Measurements from ENCODE around the gene IDE. TPM values are rescaled to one million over a fixed set of nuclear protein-coding genes. Genes with fewer than 3 reads are reported as not detected.

IDE gene
- total RNA-seq, 1 experiment from 2014 or later: 55.8 TPM

GRCh38 chr10:92411406-92411805 lies 162.5 kb downstream of the IDE start:
- no peaks in the 10 kb centered on the region for H3K79me2 ChIP-seq (ENCODE audit: insufficient read depth, low read length)
- H3K4me1 ChIP-seq (ENCODE audit: control insufficient read depth in 1 of 2, insufficient read depth in 2 of 2, low read length in 2 of 2): peaks cover 0 to 10% of the 10 kb centered on the region in 2 experiments; a peak in 2 of 4 replicates
- H3K9me2 ChIP-seq (ENCODE audit: insufficient read depth): no peaks in the 10 kb centered on the region
- no peaks in the 10 kb centered on the region for H4K20me1 ChIP-seq (ENCODE audit: insufficient read depth)
- H3K4me3 ChIP-seq (replicated peaks in 1 of 2; ENCODE audit: low read depth in 1 of 2, low read length in 2 of 2): no peak overlapping the region
- H3K36me3 ChIP-seq (ENCODE audit: control insufficient read depth in 1 of 2, insufficient read depth in 2 of 2, low read length in 2 of 2): no peaks in the 10 kb centered on the region
- intact Hi-C loops (cut with micrococcal nuclease): no loop called here
- no peak overlapping the region for H3K27ac ChIP-seq (ENCODE audit: low read depth, low read length)
- H3K9ac ChIP-seq (ENCODE audit: low read length): no peak overlapping the region
- H3K27me3 ChIP-seq (ENCODE audit: insufficient read depth, low read length): no peaks in the 10 kb centered on the region
- ChIA-PET CTCF (no interaction called here), RAD21 (ENCODE audit: low non-redundant PET in 1 of 2, low total read pairs in 2 of 2, uncharacterized antibody in 2 of 2, unreplicated experiment in 2 of 2) (no interaction called here), POLR2A (no interaction called here)
- TF ChIP-seq EGR1 (IDR thresholded peaks at IDR 0.05; ENCODE audit: low read depth) (no peak), SIN3A (IDR thresholded peaks at IDR 0.05; ENCODE audit: low read depth) (no peak), JUND (IDR thresholded peaks at IDR 0.05) (no peak)
- H3K4me2 ChIP-seq (ENCODE audit: low read length): no peak overlapping the region
- no TSS peak for BruUV-seq (replicated peaks)
- no peaks in the 10 kb centered on the region for H3K9me3 ChIP-seq (ENCODE audit: control insufficient read depth in 1 of 2, insufficient read depth in 1 of 2, low read depth in 1 of 2, low read length in 2 of 2)
- DNase-seq (ENCODE audit: low read depth, low spot score): no peak
- no peak for ATAC-seq
- no peak overlapping the region for H2AFZ ChIP-seq (ENCODE audit: low read depth, low read length, poor library complexity, severe bottlenecking)

GRCh38 chr10:92410501-92410900 lies 163.4 kb downstream of the IDE start:
- no TSS peak for BruUV-seq (replicated peaks)
- H2AFZ ChIP-seq (ENCODE audit: low read depth, low read length, poor library complexity, severe bottlenecking): no peak overlapping the region
- no peaks in the 10 kb centered on the region for H3K79me2 ChIP-seq (ENCODE audit: insufficient read depth, low read length)
- no peak overlapping the region for H3K27ac ChIP-seq (ENCODE audit: low read depth, low read length)
- no peak overlapping the region for H3K9ac ChIP-seq (ENCODE audit: low read length)
- H3K4me1 ChIP-seq (ENCODE audit: control insufficient read depth in 1 of 2, insufficient read depth in 2 of 2, low read length in 2 of 2): peaks cover 0 to 10% of the 10 kb centered on the region in 2 experiments; a peak in 2 of 4 replicates
- ChIA-PET RAD21 (ENCODE audit: low non-redundant PET in 1 of 2, low total read pairs in 2 of 2, uncharacterized antibody in 2 of 2, unreplicated experiment in 2 of 2) (no interaction called here), POLR2A (no interaction called here), CTCF (no interaction called here)
- H3K4me2 ChIP-seq (ENCODE audit: low read length): no peak overlapping the region
- no peak for ATAC-seq
- no peaks in the 10 kb centered on the region for H3K36me3 ChIP-seq (ENCODE audit: control insufficient read depth in 1 of 2, insufficient read depth in 2 of 2, low read length in 2 of 2)
- intact Hi-C loops (cut with micrococcal nuclease): no loop called here
- H4K20me1 ChIP-seq (ENCODE audit: insufficient read depth): no peaks in the 10 kb centered on the region
- H3K9me3 ChIP-seq (ENCODE audit: control insufficient read depth in 1 of 2, insufficient read depth in 1 of 2, low read depth in 1 of 2, low read length in 2 of 2): no peaks in the 10 kb centered on the region
- no peak overlapping the region for H3K4me3 ChIP-seq (replicated peaks in 1 of 2; ENCODE audit: low read depth in 1 of 2, low read length in 2 of 2)
- H3K9me2 ChIP-seq (ENCODE audit: insufficient read depth): no peaks in the 10 kb centered on the region
- no peak for DNase-seq (ENCODE audit: low read depth, low spot score)
- no peaks in the 10 kb centered on the region for H3K27me3 ChIP-seq (ENCODE audit: insufficient read depth, low read length)
- TF ChIP-seq SIN3A (IDR thresholded peaks at IDR 0.05; ENCODE audit: low read depth) (no peak), JUND (IDR thresholded peaks at IDR 0.05) (no peak), REST (IDR thresholded peaks at IDR 0.05; ENCODE audit: low read depth) (no peak), ELF1 (IDR thresholded peaks at IDR 0.05; ENCODE audit: borderline replicate concordance, low read depth) (no peak), ATF3 (IDR thresholded peaks at IDR 0.05) (no peak), FOSL1 (IDR thresholded peaks at IDR 0.05; ENCODE audit: low read depth) (no peak), EZH2phosphoT487 (IDR thresholded peaks at IDR 0.05; ENCODE audit: borderline replicate concordance) (no peak), CBX3 (IDR thresholded peaks at IDR 0.05; ENCODE audit: low read depth) (no peak), RAD21 (IDR thresholded peaks at IDR 0.05; ENCODE audit: low read depth) (no peak), POLR2A (IDR thresholded peaks at IDR 0.05; ENCODE audit: borderline replicate concordance, extremely low read depth, insufficient read depth, insufficient read length) (no peak), MAX (IDR thresholded peaks at IDR 0.05) (no peak), ZFX (IDR thresholded peaks at IDR 0.05) (no peak), POLR2AphosphoS5 (IDR thresholded peaks at IDR 0.05; ENCODE audit: low read depth, low read length) (no peak), CEBPB (IDR thresholded peaks at IDR 0.05; ENCODE audit: low read depth) (no peak), ZNF274 (IDR thresholded peaks at IDR 0.05; ENCODE audit: low read depth, low read length) (no peak), YY1 (IDR thresholded peaks at IDR 0.05; ENCODE audit: extremely low read depth, insufficient replicate concordance, low read depth, low read length) (no peak), ZBTB33 (IDR thresholded peaks at IDR 0.05; ENCODE audit: extremely low read depth, insufficient replicate concordance, low read length) (no peak)
